CD14-positive monocyte (primary cell): ENCODE measurements around the gene ZNF592. TPM values are rescaled to one million over a fixed set of nuclear protein-coding genes. Genes with fewer than 3 reads are reported as not detected.

Experiments used
- DNase-seq, 3 donors: peaks; one replicate each; pipeline ENCODE4 v3.0.0-alpha.2; 2011 to 2022
- H2AFZ ChIP-seq: 2 replicates; pipeline ENCODE4 v1.6.0; 2012; ENCODE audit warnings: mild to moderate bottlenecking, low read depth, low read length, inconsistent platforms; ENCODE audit not compliant: insufficient read depth, poor library complexity, severe bottlenecking
- H3K27ac ChIP-seq, 2 donors: 1 replicate in 1 of 2; 2 replicates in 1 of 2; pipeline ENCODE4 v1.5.1; 2012 to 2013; ENCODE audit warnings: low read length in 2 of 2, control low read depth in 1 of 2, inconsistent platforms in 1 of 2, low read depth in 1 of 2, mild to moderate bottlenecking in 1 of 2
- H3K27me3 ChIP-seq, 2 donors: one replicate each; pipeline versions ENCODE4 v1.6.0 to v1.6.1; 2011 to 2013; ENCODE audit warnings: low read length in 2 of 2; ENCODE audit not compliant: control insufficient read depth in 2 of 2, insufficient read depth in 2 of 2
- H3K36me3 ChIP-seq, 2 donors: replicated peaks in 1 of 2; 1 replicate in 1 of 2; 2 replicates in 1 of 2; pipeline versions ENCODE4 v1.5.1 to v1.6.1; 2012 to 2013; ENCODE audit warnings: low read length in 2 of 2, control low read depth in 1 of 2, inconsistent platforms in 1 of 2, mild to moderate bottlenecking in 1 of 2; ENCODE audit not compliant: insufficient read depth in 2 of 2, control insufficient read depth in 1 of 2
- H3K4me1 ChIP-seq, 2 donors: 1 replicate in 1 of 2; 2 replicates in 1 of 2; pipeline versions ENCODE4 v1.5.1 to v1.6.1; 2012 to 2013; ENCODE audit warnings: low read length in 2 of 2, control low read depth in 1 of 2, inconsistent platforms in 1 of 2, mild to moderate bottlenecking in 1 of 2, moderate library complexity in 1 of 2; ENCODE audit not compliant: insufficient read depth in 2 of 2, control insufficient read depth in 1 of 2
- H3K4me2 ChIP-seq: replicated peaks from 2 replicates; pipeline ENCODE3; 2012; ENCODE audit warnings: low read length, moderate library complexity, mild to moderate bottlenecking; ENCODE audit not compliant: poor library complexity, severe bottlenecking; ENCODE audit errors: extremely low read depth
- H3K4me3 ChIP-seq, 3 experiments: fragments of 200-600 bp in 1 of 3; sonication (generic) in 1 of 3; replicated peaks in 1 of 3; 1 replicate in 2 of 3; 2 replicates in 1 of 3; pipeline ENCODE4 v1.5.1; 2011 to 2013; ENCODE audit warnings: low read length in 3 of 3, mild to moderate bottlenecking in 3 of 3, control low read depth in 2 of 3, low read depth in 2 of 3, inconsistent platforms in 1 of 3, moderate library complexity in 1 of 3
- H3K79me2 ChIP-seq: 2 replicates; pipeline ENCODE4 v1.6.0; 2012; ENCODE audit warnings: mild to moderate bottlenecking, control low read depth, inconsistent platforms, low read length, moderate library complexity; ENCODE audit not compliant: insufficient read depth
- H3K9ac ChIP-seq: 2 replicates; pipeline ENCODE4 v1.6.0; 2017; ENCODE audit warnings: low read length, mild to moderate bottlenecking; ENCODE audit not compliant: insufficient read depth, poor library complexity, severe bottlenecking
- H3K9me3 ChIP-seq, 2 donors: replicated peaks in 1 of 2; 1 replicate in 1 of 2; 2 replicates in 1 of 2; pipeline versions ENCODE4 v1.5.1 to v1.6.1; 2012 to 2013; ENCODE audit warnings: low read length in 2 of 2, control low read depth in 1 of 2; ENCODE audit not compliant: control insufficient read depth in 1 of 2, insufficient read depth in 1 of 2
- H4K20me1 ChIP-seq: 2 replicates; pipeline ENCODE4 v1.6.0; 2012; ENCODE audit warnings: mild to moderate bottlenecking, low read length, control low read depth, moderate library complexity; ENCODE audit not compliant: insufficient read depth
- H3K27ac Mint-ChIP-seq, 7 donors: one replicate each; pipeline ENCODE4 v1.8.0; 2020; ENCODE audit warnings: mild to moderate bottlenecking in 7 of 7, mixed read lengths in 7 of 7, moderate library complexity in 6 of 7, inconsistent platforms in 2 of 7
- H3K27me3 Mint-ChIP-seq, 3 donors: one replicate each; pipeline ENCODE4 v1.8.0; 2021 to 2022; ENCODE audit warnings: low read depth in 3 of 3, mild to moderate bottlenecking in 3 of 3, mixed read lengths in 3 of 3, moderate library complexity in 3 of 3, inconsistent platforms in 1 of 3
- H3K36me3 Mint-ChIP-seq, 2 donors: one replicate each; pipeline ENCODE4 v1.8.0; 2020; ENCODE audit warnings: mixed read lengths in 2 of 2, inconsistent platforms in 1 of 2, mild to moderate bottlenecking in 1 of 2
- H3K4me1 Mint-ChIP-seq: one replicate; pipeline ENCODE4 v1.8.0; 2020; ENCODE audit warnings: mild to moderate bottlenecking, mixed read lengths
- H3K4me3 Mint-ChIP-seq, 2 donors: one replicate each; pipeline ENCODE4 v1.8.0; 2020; ENCODE audit warnings: mild to moderate bottlenecking in 2 of 2, mixed read lengths in 2 of 2, moderate library complexity in 1 of 2
- H3K9me3 Mint-ChIP-seq, 7 donors: one replicate each; pipeline ENCODE4 v1.8.0; 2020 to 2022; ENCODE audit warnings: mixed read lengths in 7 of 7, mild to moderate bottlenecking in 6 of 7, moderate library complexity in 6 of 7, inconsistent platforms in 2 of 7
- WGBS: methylation state at CpG from one replicate; pipeline ENCODE4 v1.1.5; 2013; ENCODE audit warnings: missing lambda C conversion rate; ENCODE audit not compliant: insufficient coverage; 5-methylcytosine and 5-hydroxymethylcytosine counted together
- intact Hi-C, 2 donors: fragments of 100-400 bp; cut with micrococcal nuclease; formaldehyde crosslinking; loops; one replicate each; pipeline versions ENCODE4 v1.15.0 to v1.15.1; 2023
- polyA plus RNA-seq, 3 donors: library from polyadenylated mRNA; depleted of rRNA in 1 of 3; unstranded in 2 of 3; stranded (reverse) in 1 of 3; fragments of 300-500 nt in 2 of 3; fragments of >200 nt in 1 of 3; fragmentation: Illumina TruSeq in 2 of 3; gene quantifications; 1 replicate in 2 of 3; 2 replicates in 1 of 3; pipeline ENCODE4 v1.2.3, GENCODE V29; 2012 to 2021
- TF ChIP-seq, protein P1 (sequence below): fragments of 200-600 bp; IDR thresholded peaks from one replicate; pipeline ENCODE4 v1.8.0; 2022; ENCODE audit warnings: antibody characterized with exemption, mild to moderate bottlenecking

Gene ZNF592
- polyA plus RNA-seq, 3 donors = 2.8 to 43.6 (median 5.0) TPM

- Histone ChIP-seq H3K27ac (peak overlapping the region in 1 of 2 donors; percentile 37), H3K27me3 (no peaks in the 10 kb centered on the region), H3K9me3 (no peaks in the 10 kb centered on the region), H3K9ac (no peak overlapping the region), H3K4me2 (no peak overlapping the region), H3K4me1 (peaks cover 9 to 26% of the 10 kb centered on the region in 2 donors), H4K20me1 (peaks cover 100% of the 10 kb centered on the region), H3K4me3 (no peak overlapping the region), H2AFZ (no peak overlapping the region), H3K36me3 (peaks cover 66 to 93% of the 10 kb centered on the region in 2 donors), H3K79me2 (peaks cover 98% of the 10 kb centered on the region)
- TF ChIP-seq, protein P1, sequence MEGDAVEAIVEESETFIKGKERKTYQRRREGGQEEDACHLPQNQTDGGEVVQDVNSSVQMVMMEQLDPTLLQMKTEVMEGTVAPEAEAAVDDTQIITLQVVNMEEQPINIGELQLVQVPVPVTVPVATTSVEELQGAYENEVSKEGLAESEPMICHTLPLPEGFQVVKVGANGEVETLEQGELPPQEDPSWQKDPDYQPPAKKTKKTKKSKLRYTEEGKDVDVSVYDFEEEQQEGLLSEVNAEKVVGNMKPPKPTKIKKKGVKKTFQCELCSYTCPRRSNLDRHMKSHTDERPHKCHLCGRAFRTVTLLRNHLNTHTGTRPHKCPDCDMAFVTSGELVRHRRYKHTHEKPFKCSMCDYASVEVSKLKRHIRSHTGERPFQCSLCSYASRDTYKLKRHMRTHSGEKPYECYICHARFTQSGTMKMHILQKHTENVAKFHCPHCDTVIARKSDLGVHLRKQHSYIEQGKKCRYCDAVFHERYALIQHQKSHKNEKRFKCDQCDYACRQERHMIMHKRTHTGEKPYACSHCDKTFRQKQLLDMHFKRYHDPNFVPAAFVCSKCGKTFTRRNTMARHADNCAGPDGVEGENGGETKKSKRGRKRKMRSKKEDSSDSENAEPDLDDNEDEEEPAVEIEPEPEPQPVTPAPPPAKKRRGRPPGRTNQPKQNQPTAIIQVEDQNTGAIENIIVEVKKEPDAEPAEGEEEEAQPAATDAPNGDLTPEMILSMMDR = no peak
- Mint-ChIP-seq H3K4me3 (no peak overlapping the region), H3K27me3 (no peaks in the 10 kb centered on the region), H3K36me3 (peaks cover 63 to 84% of the 10 kb centered on the region in 2 donors), H3K27ac (peak overlapping the region in 4 of 7 donors; percentile 15 to 70 (median 48)), H3K4me1 (peaks cover 31% of the 10 kb centered on the region), H3K9me3 (peaks cover 0 to 1% (median 0%) of the 10 kb centered on the region in 7 donors)
- intact Hi-C loops = no loop called here
- DNase-seq = no peak
- no CpG with 5 or more reads among the region's 2 CpGs for WGBS
Measured at GRCh38 chr15:84788500-84788899, 40.1 kb downstream of the ZNF592 start.

DNA sequence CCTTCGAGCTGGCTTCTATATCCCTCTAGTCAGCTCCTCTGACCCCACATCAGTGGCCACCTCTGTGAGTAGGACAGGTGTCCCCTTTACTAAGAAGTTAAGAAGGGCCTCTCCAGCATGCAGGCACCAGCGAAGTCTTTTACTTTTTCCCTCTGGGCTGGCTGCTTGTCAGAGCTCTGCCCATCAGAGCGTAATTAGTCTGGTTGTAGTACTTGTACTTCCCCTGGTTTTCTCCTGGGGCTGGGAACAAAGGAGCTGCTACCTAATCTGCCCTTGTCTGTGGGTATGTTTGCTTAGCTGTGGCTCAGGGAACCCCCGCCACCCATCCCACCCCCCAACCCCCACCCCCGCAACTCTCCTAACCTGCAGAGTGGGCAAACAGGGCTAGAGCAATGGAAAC, 41.4 kb downstream of the ZNF592 start:
- no peak overlapping the region for H3K27ac ChIP-seq
- H3K4me3 ChIP-seq = no peak overlapping the region
- Mint-ChIP-seq H3K4me3 (no peak overlapping the region), H3K9me3 (peaks cover 0 to 1% (median 0%) of the 10 kb centered on the region in 7 donors), H3K27ac (peak overlapping the region in 3 of 7 donors; percentile 8 to 38 (median 15)), H3K4me1 (peaks cover 31% of the 10 kb centered on the region), H3K36me3 (peaks cover 59 to 83% of the 10 kb centered on the region in 2 donors), H3K27me3 (peaks cover 0 to 2% (median 0%) of the 10 kb centered on the region in 3 donors)
- DNase-seq = no peak
- H3K4me1 ChIP-seq = peaks cover 9 to 24% of the 10 kb centered on the region in 2 donors
- intact Hi-C loops = no loop called here
- H3K9ac ChIP-seq = no peak overlapping the region
- no peaks in the 10 kb centered on the region for H3K9me3 ChIP-seq
- 100% methylated on average over 2 of the region's 5 CpGs for WGBS
- H4K20me1 ChIP-seq = peaks cover 100% of the 10 kb centered on the region
- peaks cover 96% of the 10 kb centered on the region for H3K79me2 ChIP-seq
- no peak overlapping the region for H3K4me2 ChIP-seq
- TF ChIP-seq, protein P1 = no peak
- H3K27me3 ChIP-seq = no peaks in the 10 kb centered on the region
- peaks cover 63 to 93% of the 10 kb centered on the region in 2 donors for H3K36me3 ChIP-seq
- H2AFZ ChIP-seq = no peak overlapping the region
